Measurements from ENCODE around the gene FAM168A.

Gene FAM168A

GRCh38 chr11:73570415-73571114, 27.3 kb downstream of the FAM168A start:
- no peak for TF ChIP-seq CTCF (IDR thresholded peaks at IDR 0.05; ENCODE audit: insufficient read depth, low read depth, low read length, missing control alignments)
- H3K4me3 ChIP-seq (ENCODE audit: low read length), result no peak overlapping the region
- DNase-seq (ENCODE audit: low read depth), result peak; percentile 99

- DNase-seq (ENCODE audit: low read depth), result no peak
- no peak for TF ChIP-seq CTCF (IDR thresholded peaks at IDR 0.05; ENCODE audit: insufficient read depth, low read depth, low read length, missing control alignments)
- H3K4me3 ChIP-seq (ENCODE audit: low read length), result no peak overlapping the region
Measured at GRCh38 chr11:73566977-73567755, 30.7 kb downstream of the FAM168A start.

GRCh38 chr11:73566422-73566821, 31.5 kb downstream of the FAM168A start:
- DNase-seq (ENCODE audit: low read depth), result peak; percentile 24
- H3K4me3 ChIP-seq (ENCODE audit: low read length), result no peak overlapping the region
- no peak for TF ChIP-seq CTCF (IDR thresholded peaks at IDR 0.05; ENCODE audit: insufficient read depth, low read depth, low read length, missing control alignments)

GRCh38 chr11:73565804-73566203, 32.1 kb downstream of the FAM168A start:
- TF ChIP-seq CTCF (IDR thresholded peaks at IDR 0.05; ENCODE audit: insufficient read depth, low read depth, low read length, missing control alignments), result no peak
- no peak for DNase-seq (ENCODE audit: low read depth)

GRCh38 chr11:73564903-73565302, 33.0 kb downstream of the FAM168A start:
- no peak for TF ChIP-seq CTCF (IDR thresholded peaks at IDR 0.05; ENCODE audit: insufficient read depth, low read depth, low read length, missing control alignments)
- H3K4me3 ChIP-seq (ENCODE audit: low read length), result no peak overlapping the region
- no peak for DNase-seq (ENCODE audit: low read depth)

More at GRCh38 chr11:73565804-73566203, 32.1 kb downstream of the FAM168A start:
- no peak overlapping the region for H3K4me3 ChIP-seq (ENCODE audit: low read length)

- no peak overlapping the region for H3K4me3 ChIP-seq (ENCODE audit: low read length)
- TF ChIP-seq CTCF (IDR thresholded peaks at IDR 0.05; ENCODE audit: insufficient read depth, low read depth, low read length, missing control alignments), result no peak
- DNase-seq (ENCODE audit: low read depth), result no peak
Measured at GRCh38 chr11:73563539-73564200, 34.2 kb downstream of the FAM168A start.

All from epithelial cell of esophagus (primary cell).